ENCODE results near the gene HNRNPA0. TPM values are rescaled to one million over a fixed set of nuclear protein-coding genes. Genes with fewer than 3 reads are reported as not detected.

The HNRNPA0 gene
- polyA plus RNA-seq, 1 of the 3 experiments (the other 2 are of a cell fraction), result 24.9 TPM

DNA sequence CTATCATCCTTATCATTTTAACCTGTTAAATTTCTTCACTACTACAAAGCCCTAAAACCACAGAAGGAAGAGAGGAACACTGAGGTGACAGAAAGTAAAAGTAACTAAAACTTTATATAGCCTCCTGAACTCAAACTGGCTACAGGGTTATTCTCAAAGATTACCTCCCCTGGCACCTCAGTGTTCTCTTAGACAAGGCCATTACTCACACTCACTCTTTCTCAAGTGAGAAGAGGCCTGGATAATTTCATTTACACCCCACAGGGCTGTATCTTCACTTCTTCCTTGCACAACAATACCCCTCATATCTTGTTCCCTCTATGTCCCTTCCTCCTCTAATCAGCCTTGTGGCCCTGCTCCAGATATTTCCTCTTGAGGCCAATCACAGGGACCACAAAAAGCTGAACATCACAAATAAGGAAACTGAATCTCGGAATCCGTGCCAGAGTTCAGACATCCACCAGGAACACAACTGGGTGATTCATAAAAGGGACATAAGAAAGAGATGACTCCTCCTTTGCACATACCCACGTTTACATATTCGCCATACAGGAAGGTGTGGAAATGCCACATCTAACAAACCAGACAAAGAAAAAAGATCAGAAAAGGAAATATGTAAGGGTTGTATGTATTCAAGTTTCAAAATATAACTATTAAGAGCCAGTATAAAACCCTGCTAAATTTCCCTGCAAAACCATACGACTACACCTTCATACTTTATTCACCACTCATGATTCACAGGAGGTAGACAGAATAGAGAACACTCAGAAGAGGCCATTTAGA is 16.6 kb downstream of the HNRNPA0 start:
- TF ChIP-seq JUND (IDR thresholded peaks at IDR 0.05), result no peak
- no peak for TF ChIP-seq REST (IDR thresholded peaks at IDR 0.05; ENCODE audit: low read depth, low read length)
- no peak for TF ChIP-seq GABPA (IDR thresholded peaks at IDR 0.05; ENCODE audit: low read depth)
- TF ChIP-seq TAF1 (IDR thresholded peaks at IDR 0.05; ENCODE audit: borderline replicate concordance, low read depth, low read length), result no peak
- TF ChIP-seq IRF3 (IDR thresholded peaks at IDR 0.05; ENCODE audit: low read depth, low read length), result no peak
- no peak for TF ChIP-seq RAD21 (IDR thresholded peaks at IDR 0.05; ENCODE audit: low read length)
- TF ChIP-seq MXI1 (IDR thresholded peaks at IDR 0.05; ENCODE audit: low read depth, low read length), result no peak
- TF ChIP-seq CHD2 (IDR thresholded peaks at IDR 0.05; ENCODE audit: low read length, partially characterized antibody), result no peak
- no peak for TF ChIP-seq PBX3 (IDR thresholded peaks at IDR 0.05)
- TF ChIP-seq MEF2A (IDR thresholded peaks at IDR 0.05; ENCODE audit: borderline replicate concordance, low read depth), result no peak
- TF ChIP-seq SIN3A (IDR thresholded peaks at IDR 0.05; ENCODE audit: borderline replicate concordance, low read depth, low read length), result no peak
- no peak for TF ChIP-seq RFX5 (IDR thresholded peaks at IDR 0.05; ENCODE audit: low read length)
- TF ChIP-seq, protein P1, sequence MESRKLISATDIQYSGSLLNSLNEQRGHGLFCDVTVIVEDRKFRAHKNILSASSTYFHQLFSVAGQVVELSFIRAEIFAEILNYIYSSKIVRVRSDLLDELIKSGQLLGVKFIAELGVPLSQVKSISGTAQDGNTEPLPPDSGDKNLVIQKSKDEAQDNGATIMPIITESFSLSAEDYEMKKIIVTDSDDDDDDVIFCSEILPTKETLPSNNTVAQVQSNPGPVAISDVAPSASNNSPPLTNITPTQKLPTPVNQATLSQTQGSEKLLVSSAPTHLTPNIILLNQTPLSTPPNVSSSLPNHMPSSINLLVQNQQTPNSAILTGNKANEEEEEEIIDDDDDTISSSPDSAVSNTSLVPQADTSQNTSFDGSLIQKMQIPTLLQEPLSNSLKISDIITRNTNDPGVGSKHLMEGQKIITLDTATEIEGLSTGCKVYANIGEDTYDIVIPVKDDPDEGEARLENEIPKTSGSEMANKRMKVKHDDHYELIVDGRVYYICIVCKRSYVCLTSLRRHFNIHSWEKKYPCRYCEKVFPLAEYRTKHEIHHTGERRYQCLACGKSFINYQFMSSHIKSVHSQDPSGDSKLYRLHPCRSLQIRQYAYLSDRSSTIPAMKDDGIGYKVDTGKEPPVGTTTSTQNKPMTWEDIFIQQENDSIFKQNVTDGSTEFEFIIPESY (IDR thresholded peaks at IDR 0.05; ENCODE audit: borderline replicate concordance, low read depth), result no peak
- no peak for TF ChIP-seq EZH2phosphoT487 (IDR thresholded peaks at IDR 0.05; ENCODE audit: borderline replicate concordance, low read depth)
- no peak for TF ChIP-seq GATA2 (CRISPR knock-in tag; IDR thresholded peaks at IDR 0.05)
- H3F3A ChIP-seq (replicated peaks; ENCODE audit: insufficient read depth), result no peaks in the 10 kb centered on the region
- CTCF ChIA-PET, result interaction anchor here (1.2 to 22.5 kb wide), 6 partner anchors 10 to 107 kb away, joined by 3 to 407 read pairs (median 16); no protein-coding TSS in a partner anchor
- peaks cover 0 to 4% of the 10 kb centered on the region in 2 experiments for H3K36me3 ChIP-seq (replicated peaks in 1 of 2; ENCODE audit: control insufficient read depth in 1 of 2, insufficient read depth in 2 of 2, low read length in 1 of 2)
- no peak overlapping the region for H3K4me2 ChIP-seq
- DNase-seq, result no peak
- no peak overlapping the region for H2AFZ ChIP-seq (ENCODE audit: low read depth)
- H3K4me3 ChIP-seq (ENCODE audit: low read depth in 2 of 2, low read length in 1 of 2), result no peak overlapping the region
- H3K9me2 ChIP-seq, result no peaks in the 10 kb centered on the region
- H3K27me3 ChIP-seq (ENCODE audit: insufficient read depth), result no peaks in the 10 kb centered on the region
- H3K4me1 ChIP-seq (ENCODE audit: control insufficient read depth in 1 of 2, insufficient read depth in 2 of 2, low read depth in 1 of 2, low read length in 1 of 2), result peaks cover 0 to 14% of the 10 kb centered on the region in 2 experiments; a peak in 2 of 4 replicates
- H3K9me3 ChIP-seq, result 0 out of 2 replicates have a peak, but pooled peaks cover 4% of the 10 kb centered on the region
- H3K79me2 ChIP-seq (ENCODE audit: insufficient read depth), result no peaks in the 10 kb centered on the region
- 80% methylated on average over 5 of the region's 5 CpGs for WGBS (ENCODE audit: low lambda C conversion rate)
- POLR2A ChIA-PET, result no interaction called here
- H4K20me1 ChIP-seq (ENCODE audit: insufficient read depth), result no peaks in the 10 kb centered on the region
- H3K27ac ChIP-seq (ENCODE audit: low read depth in 2 of 2, low read length in 1 of 2), result no peak overlapping the region
- H3K9ac ChIP-seq, result no peak overlapping the region

All from SK-N-SH (cell line).